Measurements from ENCODE around the gene ZEB2.

ZEB2 gene

DNA sequence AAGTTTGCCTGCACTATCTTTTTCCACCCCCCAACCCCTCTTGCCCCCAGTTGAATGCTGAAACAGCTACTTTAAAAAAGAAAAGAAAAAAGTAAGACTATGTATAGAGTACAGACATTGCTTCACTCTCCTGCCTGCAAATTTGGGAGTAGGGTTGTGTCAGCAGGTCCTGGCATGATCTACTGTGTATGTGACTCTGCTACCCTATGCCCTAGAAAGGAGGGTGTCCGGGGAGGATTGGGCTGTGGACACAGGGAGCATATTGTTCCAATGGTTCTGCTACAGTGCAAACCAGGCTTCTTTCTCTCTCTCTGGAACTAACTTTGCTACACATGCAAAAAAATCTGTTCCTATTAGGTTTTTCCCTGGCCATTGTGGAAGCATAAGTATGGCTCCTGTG lies 9.9 kb upstream of the ZEB2 start:
- TF ChIP-seq, protein P1, sequence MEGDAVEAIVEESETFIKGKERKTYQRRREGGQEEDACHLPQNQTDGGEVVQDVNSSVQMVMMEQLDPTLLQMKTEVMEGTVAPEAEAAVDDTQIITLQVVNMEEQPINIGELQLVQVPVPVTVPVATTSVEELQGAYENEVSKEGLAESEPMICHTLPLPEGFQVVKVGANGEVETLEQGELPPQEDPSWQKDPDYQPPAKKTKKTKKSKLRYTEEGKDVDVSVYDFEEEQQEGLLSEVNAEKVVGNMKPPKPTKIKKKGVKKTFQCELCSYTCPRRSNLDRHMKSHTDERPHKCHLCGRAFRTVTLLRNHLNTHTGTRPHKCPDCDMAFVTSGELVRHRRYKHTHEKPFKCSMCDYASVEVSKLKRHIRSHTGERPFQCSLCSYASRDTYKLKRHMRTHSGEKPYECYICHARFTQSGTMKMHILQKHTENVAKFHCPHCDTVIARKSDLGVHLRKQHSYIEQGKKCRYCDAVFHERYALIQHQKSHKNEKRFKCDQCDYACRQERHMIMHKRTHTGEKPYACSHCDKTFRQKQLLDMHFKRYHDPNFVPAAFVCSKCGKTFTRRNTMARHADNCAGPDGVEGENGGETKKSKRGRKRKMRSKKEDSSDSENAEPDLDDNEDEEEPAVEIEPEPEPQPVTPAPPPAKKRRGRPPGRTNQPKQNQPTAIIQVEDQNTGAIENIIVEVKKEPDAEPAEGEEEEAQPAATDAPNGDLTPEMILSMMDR (IDR thresholded peaks at IDR 0.05; ENCODE audit: insufficient read depth, low read length, poor library complexity, severe bottlenecking) = no peak
- DNase-seq (ENCODE audit: extremely low read depth, insufficient read length) = no peak
- Histone ChIP-seq H3K36me3 (ENCODE audit: control insufficient read depth, insufficient read depth, low read length) (no peaks in the 10 kb centered on the region), H3K27me3 (replicated peaks; ENCODE audit: control insufficient read depth, insufficient read depth, low read length) (no peaks in the 10 kb centered on the region), H3K4me3 (replicated peaks; ENCODE audit: low read depth, low read length) (no peak overlapping the region)

GRCh38 chr2:144528108-144528507 lies 8.2 kb upstream of the ZEB2 start:
- Histone ChIP-seq H3K36me3 (ENCODE audit: control insufficient read depth, insufficient read depth, low read length) (no peaks in the 10 kb centered on the region), H3K27me3 (replicated peaks; ENCODE audit: control insufficient read depth, insufficient read depth, low read length) (peaks cover 2% of the 10 kb centered on the region), H3K4me3 (replicated peaks; ENCODE audit: low read depth, low read length) (no peak overlapping the region)
- no peak for DNase-seq (ENCODE audit: extremely low read depth, insufficient read length)
- TF ChIP-seq, protein P1 (IDR thresholded peaks at IDR 0.05; ENCODE audit: insufficient read depth, low read length, poor library complexity, severe bottlenecking) = no peak

- TF ChIP-seq, protein P1 (IDR thresholded peaks at IDR 0.05; ENCODE audit: insufficient read depth, low read length, poor library complexity, severe bottlenecking) = no peak
- Histone ChIP-seq H3K27me3 (replicated peaks; ENCODE audit: control insufficient read depth, insufficient read depth, low read length) (peaks cover 2% of the 10 kb centered on the region), H3K4me3 (replicated peaks; ENCODE audit: low read depth, low read length) (no peak overlapping the region), H3K36me3 (ENCODE audit: control insufficient read depth, insufficient read depth, low read length) (no peaks in the 10 kb centered on the region)
- no peak for DNase-seq (ENCODE audit: extremely low read depth, insufficient read length)
Observed at GRCh38 chr2:144526831-144527230, 6.9 kb upstream of the ZEB2 start.

GRCh38 chr2:144524118-144525009 lies 4.4 kb upstream of the ZEB2 start:
- H3K36me3 ChIP-seq (ENCODE audit: control insufficient read depth, insufficient read depth, low read length) = no peaks in the 10 kb centered on the region
- no peak for DNase-seq (ENCODE audit: extremely low read depth, insufficient read length)
- TF ChIP-seq, protein P1 (IDR thresholded peaks at IDR 0.05; ENCODE audit: insufficient read depth, low read length, poor library complexity, severe bottlenecking) = no peak
- H3K27me3 ChIP-seq (replicated peaks; ENCODE audit: control insufficient read depth, insufficient read depth, low read length) = peaks cover 2% of the 10 kb centered on the region
- no peak overlapping the region for H3K4me3 ChIP-seq (replicated peaks; ENCODE audit: low read depth, low read length)

GRCh38 chr2:144523596-144524117 lies 3.7 kb upstream of the ZEB2 start:
- H3K36me3 ChIP-seq (ENCODE audit: control insufficient read depth, insufficient read depth, low read length) = no peaks in the 10 kb centered on the region
- peaks cover 2% of the 10 kb centered on the region for H3K27me3 ChIP-seq (replicated peaks; ENCODE audit: control insufficient read depth, insufficient read depth, low read length)
- TF ChIP-seq, protein P1 (IDR thresholded peaks at IDR 0.05; ENCODE audit: insufficient read depth, low read length, poor library complexity, severe bottlenecking) = no peak
- no peak overlapping the region for H3K4me3 ChIP-seq (replicated peaks; ENCODE audit: low read depth, low read length)
- no peak for DNase-seq (ENCODE audit: extremely low read depth, insufficient read length)
